GM21360 (cell line): ENCODE measurements around the gene LYZL1.
"Not testable (repeated sequence)": the region's sequence is repeated elsewhere in the genome, so short reads cannot be mapped to it uniquely, and the experiment has no call there.

Experiments
- ATAC-seq: cut with Tn5 transposase; IDR thresholded peaks from one replicate; pipeline ENCODE4 v1.9.1; 2021; ENCODE audit warnings: mild to moderate bottlenecking, moderate library complexity; ENCODE audit not compliant: unreplicated experiment

The LYZL1 gene

DNA sequence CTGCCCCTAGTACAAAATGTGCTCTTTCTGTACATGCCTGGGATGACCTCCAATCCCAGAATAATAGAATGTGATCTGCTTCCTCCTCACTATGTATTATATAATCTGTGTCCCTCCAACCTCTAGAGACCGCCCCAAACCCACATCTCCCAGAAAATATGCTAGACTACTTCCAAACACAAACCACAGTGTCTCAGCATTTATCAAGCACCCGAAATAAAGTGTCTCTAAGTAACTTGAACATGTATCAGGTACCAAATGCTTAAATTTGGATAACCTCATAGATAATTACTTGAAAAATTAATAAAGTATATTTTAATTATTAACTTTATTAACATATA, 16.1 kb downstream of the LYZL1 start:
- no peak for ATAC-seq

DNA sequence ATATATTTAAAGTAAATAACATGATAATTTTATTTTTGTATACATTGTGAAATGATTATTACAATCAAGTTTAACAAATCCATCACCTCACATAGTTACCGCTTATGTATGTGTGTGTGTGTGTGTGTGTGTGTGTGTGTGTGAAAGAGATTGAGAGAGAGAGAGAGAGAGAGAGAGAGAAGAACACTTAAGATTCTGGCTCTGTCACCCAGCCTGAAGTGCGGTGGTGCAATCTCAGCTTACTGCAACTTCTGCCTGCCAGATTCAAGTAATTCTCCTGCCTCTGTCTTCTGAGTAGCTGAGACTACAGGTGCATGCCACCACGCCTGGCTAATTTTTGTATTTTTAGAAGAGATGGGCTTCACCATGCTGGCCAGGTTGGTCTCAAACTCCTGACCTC, 17.8 kb downstream of the LYZL1 start:
- ATAC-seq = no peak

DNA sequence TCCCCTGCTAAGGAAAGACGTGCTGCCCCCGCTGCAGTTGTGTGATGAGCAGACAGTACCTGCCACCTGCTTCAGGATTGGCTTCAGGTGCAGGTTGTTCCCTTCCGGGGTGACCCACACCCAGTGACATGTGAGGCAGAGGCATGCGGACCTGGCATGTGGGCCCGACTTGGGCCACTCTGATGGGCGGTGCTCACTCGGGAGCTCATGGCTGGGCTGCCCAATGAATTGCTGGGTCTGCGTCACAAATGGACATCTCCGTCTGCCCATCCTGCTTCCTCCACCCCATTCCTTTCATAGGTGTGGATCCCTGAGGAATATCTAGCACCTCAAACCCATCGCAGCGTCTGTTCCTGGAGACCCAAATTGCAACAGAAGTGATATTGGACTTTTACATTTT, 19.3 kb downstream of the LYZL1 start:
- ATAC-seq = not testable (repeated sequence)

DNA sequence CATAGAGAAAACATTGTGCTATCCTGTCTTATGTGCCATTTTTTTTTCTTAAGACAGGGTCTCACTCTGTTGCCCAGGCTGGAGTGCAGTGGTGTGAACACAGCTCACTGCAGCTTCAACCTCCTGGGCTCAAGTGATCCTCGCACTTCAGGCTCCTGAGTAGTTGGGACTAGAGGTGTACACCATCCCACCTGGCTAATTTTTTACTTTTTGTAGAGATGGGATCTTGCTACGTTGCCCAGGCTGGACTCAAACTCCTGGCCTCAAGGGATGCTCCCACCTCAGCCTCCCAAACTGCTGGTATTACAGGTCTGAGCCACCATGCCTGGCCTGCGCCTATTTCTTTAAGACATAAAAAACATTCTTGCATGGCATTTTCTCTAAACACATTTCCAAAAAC, 20.6 kb downstream of the LYZL1 start:
- ATAC-seq = no peak

DNA sequence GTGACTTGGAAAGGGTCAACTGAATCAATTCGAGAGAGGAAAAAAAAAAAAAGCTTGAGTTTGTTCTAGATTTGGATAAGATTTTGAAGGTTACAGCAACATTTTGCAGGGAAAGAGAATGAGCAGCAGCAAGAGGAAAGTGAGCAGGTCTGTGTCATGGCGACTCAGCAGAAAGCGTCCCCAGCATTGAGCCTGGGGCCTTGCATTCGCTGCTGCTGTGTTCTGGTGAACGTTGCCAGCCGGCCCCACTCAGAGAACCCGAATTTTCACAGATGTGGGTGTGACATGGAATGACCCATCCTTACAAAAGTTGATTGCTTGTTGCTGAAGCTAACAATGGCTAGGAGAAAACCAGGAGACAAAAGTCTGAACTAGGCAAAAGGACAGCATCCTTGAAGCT, 21.6 kb downstream of the LYZL1 start:
- ATAC-seq = not testable (repeated sequence)

DNA sequence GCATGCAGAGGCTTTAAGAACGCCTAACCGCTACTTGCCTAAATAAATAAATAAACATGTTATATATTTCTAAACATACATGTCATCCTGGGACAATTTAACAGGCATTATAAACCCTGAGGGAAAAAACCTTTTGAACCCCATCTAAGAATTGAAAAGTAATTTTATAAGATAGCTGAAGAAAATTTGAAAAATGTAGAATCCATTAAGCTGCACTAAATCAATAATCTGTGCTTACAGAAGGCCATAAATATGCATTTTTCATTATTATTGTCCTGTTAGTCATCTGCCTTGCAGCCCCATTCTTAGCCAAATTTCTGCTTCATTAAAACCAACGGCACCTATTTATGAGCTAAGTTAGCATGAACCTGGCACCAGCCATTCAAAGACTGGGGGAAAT, 24.2 kb downstream of the LYZL1 start:
- ATAC-seq = no peak

DNA sequence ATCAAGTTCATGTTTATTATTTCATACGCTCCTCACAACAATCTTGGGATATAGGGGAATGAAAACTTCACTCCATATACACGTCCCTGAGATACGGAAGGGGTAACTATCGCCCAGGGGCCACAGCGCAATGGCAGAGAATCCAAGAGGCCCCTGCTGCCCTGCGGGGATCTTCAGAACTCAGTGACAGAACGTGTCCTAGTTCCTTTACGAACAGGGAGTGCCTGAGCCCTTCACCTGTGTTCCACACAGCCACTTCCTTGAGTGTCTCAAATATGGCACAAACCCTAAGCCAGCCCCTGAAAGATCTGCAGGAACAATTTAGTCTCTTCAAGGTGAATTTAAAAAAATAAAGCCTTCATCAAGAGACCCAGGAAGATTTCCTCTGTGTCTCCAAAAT, 25.9 kb downstream of the LYZL1 start:
- no peak for ATAC-seq

DNA sequence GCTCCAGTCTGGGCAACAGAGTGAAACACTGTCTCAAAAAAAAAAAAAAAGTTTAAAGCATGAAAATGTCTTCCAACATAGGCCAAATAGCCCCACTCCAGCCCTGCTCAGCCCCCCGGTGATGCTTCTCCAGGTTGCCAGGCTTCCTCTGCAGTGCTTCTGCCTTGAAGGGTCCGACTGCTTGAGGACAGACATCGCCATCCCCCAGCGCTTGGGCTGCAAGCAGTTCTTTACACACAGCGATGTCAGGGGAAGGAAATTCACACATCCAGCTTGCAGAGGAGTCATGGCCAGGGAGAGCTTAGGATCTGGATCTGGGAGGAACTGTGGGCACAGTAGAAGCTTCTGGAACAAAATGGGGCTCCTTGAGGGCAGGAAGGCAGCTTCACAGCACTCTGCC, 26.9 kb downstream of the LYZL1 start:
- no peak for ATAC-seq

DNA sequence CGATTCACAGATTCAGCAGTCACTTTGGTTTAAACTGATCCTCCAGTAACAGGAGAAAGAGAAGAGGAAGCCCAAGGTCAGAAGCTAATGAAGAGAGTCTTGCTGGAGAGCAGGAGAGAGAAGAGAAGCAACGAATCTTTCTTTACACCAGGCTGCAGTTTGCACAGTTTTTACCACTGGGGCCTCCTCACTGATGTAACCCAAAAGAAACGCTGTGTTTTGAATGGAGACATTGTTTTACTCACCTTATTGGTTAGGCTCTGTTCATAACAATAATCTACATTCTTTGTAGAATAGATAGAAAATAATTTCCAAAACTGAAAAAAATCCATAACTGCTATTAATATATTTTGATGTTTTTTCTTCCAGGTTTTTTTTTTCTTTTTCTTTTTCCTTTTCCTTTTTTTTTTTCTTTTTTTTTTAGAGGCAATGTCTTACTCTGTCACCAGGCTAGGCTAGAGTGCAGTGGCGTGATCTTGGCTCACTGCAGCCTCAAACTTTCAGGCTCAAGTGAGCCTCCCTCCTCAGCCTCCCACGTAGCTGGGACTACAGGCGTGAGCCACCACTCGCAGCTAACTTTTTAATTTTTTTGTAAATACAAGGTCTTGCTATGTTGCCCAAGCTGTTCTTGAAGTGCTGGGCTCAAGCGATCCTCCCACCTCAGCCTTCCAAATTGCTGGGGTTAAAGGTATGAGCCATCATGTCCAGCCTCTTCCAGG, 27.6 kb downstream of the LYZL1 start:
- ATAC-seq = no peak

DNA sequence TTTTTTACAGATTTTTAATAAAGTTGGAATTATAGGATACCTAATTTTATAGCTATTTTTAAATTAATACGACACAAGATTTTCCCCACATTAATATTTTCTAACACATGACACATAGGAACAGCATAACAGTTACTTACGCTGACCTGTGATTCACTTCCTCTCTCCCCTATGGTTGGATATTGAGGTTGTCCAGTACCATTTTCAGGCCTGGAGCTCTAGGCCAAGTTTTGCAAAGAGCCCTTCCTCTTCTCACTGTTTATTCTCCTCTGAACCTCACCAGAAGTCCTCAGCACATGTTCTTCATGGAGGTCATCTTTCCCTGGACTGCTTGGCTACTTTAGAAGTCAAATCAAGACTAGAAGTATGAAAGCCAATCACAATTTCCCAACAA, 28.2 kb downstream of the LYZL1 start:
- ATAC-seq = no peak

DNA sequence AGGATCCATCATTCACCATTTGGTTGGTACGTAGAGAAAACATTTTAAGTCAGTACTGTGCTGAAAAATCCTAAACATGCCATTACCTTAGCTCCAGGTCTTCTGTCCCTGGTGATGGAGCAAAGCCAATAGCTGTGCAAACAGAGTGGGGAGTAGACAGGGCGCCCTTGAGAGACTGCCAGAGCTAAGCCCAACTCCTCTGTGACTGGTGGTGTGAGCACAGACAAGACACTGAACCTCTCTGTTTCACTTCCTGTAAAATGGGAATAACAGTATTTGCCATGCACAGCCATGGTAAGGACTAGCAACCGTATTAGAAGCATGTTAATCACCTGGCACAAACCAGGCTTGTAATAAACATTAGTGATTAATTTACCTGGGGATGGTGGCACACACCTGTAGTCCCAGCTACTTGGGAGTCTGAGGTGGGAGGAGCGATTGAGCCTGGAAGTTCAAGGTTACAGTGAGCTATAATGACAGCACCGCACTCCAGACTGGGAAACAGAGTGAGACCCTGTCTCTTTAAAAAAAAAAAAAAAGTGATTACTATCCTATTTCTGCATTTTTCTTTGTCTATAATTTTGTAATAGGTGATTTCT, 28.7 kb downstream of the LYZL1 start:
- no peak for ATAC-seq

DNA sequence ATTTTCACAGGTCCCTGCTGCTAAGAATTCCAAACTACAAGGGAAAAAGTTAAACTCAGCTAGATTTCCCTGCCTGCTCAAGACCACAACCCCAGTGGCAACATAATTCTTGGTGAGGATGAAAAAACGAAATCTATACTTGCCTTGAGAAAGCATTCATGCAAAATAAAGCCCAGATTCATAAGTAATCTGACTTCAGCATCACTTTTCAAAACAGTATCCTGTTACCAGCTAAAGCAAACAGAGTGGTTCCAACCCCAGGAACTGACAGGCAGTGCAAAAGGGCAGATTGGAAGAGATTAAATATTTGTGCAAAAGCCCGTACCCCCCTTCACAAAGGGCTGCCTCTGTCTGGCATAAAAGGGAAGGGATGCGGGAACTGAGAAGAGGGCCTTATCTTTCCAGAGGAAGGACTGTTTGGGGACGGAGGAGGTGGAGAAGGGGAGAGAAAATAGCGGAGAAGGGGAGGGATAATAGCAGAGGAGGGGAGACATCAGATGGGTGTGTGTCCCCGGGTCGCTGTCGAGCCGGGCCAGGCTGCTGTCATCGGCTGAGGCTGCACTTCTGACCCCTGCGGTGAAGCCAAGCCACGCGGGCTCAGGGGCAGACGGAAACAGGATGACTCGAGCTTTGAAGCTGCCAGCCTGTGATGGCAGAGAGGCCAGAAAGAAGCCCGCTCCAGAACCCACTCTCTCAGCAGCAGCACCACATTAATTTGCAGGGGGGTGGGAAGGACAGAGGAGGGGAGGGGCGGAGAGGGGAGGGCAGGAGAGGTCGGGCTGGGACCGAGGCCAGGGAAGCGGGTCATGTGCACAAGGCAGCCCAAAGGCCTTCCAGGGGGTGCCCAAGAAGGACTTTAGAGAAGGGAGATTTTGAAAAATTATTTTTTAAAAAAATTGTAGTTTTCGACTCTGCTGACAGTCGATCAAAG, 29.5 kb downstream of the LYZL1 start:
- ATAC-seq = not testable (repeated sequence)

DNA sequence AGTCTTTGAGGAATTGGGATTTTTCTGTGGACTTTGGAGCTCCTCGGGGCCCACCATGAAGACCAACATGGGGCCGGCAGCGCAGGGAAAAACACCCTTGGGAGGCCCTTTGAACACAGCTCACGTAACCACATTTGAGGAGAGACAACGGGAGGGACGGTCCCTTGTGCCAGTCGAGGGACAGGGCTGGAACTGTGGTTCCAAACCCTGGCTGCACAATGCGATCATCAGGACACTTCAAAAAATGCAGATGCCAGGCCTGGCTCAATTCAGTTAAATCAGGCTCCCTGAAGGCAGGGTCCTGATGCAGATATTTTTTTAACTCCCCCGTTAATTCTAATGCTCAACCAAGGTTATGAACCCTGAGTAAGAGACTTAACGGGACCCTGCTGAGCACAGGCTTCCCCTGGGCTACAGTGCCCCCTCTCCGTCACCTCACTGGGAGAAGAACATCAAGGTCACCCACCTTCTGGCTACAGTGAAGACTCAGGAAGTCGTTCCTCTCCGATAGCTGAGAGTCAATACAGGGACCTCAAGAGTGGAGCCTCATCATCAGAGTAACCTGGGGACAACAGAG, 30.4 kb downstream of the LYZL1 start:
- no peak for ATAC-seq

DNA sequence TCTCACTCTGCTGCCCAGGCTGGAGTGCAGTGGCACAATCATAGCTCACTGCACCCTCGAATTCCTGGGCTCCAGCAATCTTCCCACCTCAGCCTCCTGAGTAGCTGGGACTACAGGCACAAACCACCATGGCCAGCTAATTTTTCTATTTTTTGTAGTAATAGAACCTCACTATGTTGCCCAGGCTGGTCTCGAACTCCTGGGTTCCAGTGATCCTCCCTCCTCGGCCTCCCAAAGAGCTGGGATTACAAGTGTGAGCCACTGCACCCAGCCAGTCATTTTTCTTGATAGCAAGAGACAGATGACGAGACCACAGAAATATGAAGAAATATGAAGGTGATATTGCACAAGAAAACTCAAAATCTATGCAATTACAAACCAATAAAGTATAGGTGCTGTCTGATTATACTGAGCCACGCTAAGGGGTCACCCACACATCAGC, 31.8 kb downstream of the LYZL1 start:
- ATAC-seq = not testable (repeated sequence)

DNA sequence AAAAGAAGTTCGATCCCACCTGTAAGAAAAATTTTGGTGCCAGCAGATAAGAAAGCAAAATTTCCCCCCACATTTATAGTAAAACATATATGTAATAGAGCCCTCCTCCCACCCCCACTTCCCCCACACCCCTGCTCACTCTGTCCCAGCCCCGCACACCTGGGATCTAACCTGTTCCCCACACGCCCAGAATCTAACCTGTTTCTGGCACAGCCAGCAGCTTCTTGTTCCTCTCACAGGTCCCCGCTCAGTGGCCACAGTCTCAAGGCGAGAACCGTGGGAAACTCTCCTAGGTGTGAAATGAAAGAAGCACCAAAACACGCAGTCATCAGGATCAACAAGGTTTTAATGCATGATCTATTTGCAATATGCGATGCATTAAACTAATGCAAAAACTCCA, 32.8 kb downstream of the LYZL1 start:
- ATAC-seq = no peak

DNA sequence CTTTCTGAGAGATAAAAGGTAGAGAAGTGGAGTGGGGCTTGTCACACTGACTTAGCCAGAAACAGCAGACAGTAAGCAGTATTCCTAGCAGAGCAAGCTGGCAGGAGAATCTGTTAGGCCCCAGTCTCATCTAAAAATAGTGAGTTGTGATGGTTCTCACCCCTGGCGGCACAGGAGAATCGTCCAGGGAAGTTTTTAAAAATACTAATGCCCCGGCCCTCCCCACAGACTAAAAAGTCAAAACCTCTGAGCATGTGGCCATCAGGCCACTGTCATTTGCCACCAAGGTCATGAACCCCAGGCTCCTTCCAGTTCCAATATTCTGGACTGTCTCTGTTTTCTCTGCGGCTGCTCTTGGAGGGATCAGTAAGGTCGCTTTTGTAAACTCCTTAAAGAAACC, 34.0 kb downstream of the LYZL1 start:
- no peak for ATAC-seq

DNA sequence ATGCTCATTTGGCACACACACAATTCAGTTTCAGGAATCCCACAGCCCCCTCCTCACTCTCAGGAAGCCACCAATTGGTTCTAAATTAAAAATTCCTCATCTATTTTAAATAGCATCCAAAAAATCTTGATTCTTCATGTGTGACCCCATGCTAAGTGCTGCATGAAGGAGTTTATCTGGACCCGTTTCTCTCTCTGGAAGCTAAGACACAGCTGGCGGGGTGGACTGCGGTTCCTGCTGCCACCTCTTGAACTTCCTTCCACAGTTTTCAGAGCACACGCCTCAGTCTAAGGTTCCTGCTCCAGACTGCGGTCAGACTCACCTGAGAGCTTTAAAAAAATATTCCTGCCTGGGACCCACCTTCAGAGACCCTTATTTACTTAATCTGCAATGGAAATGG, 34.5 kb downstream of the LYZL1 start:
- ATAC-seq = no peak

DNA sequence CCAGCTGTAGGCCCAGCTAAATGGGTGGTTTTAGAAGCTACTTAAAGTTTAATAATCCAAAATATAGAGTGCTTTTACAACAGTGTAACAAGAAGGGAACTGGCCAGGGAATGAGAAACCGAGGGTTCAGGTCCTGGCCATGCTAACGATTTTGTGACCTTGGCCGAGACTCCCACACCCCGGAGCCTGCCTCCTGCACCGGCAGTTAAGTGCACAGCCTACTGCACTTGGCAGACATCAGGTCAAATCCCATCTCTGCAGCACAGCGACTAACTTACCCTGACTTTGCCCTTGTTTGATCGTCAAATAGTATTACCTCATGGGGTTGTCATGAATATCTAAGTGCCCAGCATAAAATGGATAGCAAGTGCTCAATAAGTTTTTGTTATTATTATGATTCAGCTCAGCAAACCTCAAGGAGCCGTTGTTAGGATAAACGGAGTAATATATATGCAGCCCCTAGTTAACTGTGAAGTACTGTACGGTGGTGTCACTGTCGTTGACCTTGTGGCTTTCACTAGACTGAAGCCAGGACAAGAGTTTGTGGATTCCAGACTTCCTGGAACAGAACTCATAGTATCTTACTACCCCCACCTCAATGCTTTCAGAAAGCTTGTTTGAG, 35.5 kb downstream of the LYZL1 start:
- no peak for ATAC-seq

DNA sequence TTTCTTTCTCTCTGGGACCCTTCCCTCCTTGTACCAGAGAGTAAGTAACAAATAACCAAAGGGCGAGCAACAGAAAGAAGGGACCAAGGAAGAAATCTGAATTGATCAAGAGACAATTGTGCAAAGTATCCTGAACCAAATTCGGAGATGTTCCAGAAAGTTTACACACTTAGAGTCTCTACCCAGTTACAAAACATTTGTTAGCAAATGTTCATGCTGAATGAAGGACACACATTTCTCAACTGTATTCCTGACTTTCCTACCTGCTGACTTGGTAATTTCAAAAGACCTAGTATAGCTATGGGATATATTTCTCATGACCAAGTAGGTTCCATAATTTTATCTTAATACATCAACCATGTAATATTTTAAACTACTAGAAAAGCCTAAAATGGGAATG, 37.4 kb downstream of the LYZL1 start:
- no peak for ATAC-seq

DNA sequence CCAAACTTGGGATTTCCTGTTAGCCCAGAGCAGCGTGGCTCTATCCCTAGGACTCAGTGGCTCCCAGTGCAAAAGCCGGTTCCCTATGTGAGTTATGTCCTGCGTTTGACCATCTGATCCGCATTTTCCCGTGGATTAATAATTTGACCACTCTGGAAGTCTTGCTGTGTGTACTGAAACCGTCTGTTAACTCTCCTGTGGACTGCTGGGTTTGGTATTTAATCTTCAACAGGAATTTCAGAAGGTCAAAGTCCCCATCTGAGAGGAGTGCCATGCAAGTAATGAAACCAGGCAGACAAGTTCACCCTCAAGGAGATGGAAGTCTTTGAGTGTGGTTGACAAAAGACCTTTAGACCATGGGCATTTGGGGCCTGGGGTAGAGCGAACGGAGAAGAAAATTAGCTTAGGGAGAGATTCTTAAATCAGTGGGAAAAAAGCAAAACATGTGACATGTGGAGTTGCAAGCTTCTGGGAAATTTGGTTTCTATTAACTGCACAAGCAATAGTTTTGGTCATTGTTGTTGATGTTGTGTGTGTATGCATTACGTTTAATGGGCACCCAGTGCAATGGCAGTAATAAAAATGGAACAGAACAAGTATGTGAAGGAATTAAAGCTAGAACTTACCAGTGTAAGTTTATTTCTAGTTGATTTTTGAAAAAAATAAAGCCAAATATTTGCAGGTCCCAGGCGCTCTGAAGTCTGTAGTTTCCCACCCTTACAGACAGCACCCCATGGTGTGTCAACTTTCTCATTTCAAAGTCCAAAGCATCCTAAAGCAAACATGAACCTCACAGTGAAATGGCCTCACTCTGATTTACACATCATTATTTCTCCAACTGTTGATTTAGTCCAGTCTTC, 38.2 kb downstream of the LYZL1 start:
- no peak for ATAC-seq
